ENCODE data around the gene OSBPL3. TPM values are rescaled to one million over a fixed set of nuclear protein-coding genes. Genes with fewer than 3 reads are reported as not detected.
"Not testable (repeated sequence)": the region's sequence is repeated elsewhere in the genome, so short reads cannot be mapped to it uniquely, and the experiment has no call there.

The OSBPL3 gene
- total and polyA plus RNA-seq, 2 donors: 9.1 to 23.3 TPM

DNA sequence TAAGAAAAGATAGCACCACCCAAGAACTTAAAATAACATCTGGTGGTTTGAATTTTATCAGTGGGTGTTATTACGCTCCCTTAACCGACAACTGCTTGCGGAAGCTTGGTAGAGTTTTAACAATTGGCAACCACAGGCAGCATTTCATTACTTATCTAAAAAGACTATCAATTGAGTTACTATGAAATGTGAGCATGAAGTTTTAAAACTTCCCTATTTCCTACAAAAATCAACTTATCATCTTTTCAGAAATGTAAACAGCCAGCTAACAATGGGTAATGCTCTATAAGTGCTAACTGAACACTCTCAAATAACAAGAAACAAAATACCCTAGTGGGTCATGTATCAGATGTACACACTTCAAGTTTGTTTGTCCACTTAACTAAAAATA lies 68.8 kb downstream of the OSBPL3 start:
- peak in 7 of 9 donors; percentile 45 to 84 (median 57) for DNase-seq (ENCODE audit: low read depth in 6 of 9, low spot score in 9 of 9)
- no peaks in the 10 kb centered on the region for H3K27me3 ChIP-seq (ENCODE audit: control insufficient read depth in 2 of 2, insufficient read depth in 1 of 2, low read length in 1 of 2)
- H3K4me1 ChIP-seq (ENCODE audit: control insufficient read depth in 2 of 2, insufficient read depth in 2 of 2, low read length in 2 of 2): peaks cover 55 to 56% of the 10 kb centered on the region in 2 donors
- H3K27ac ChIP-seq (ENCODE audit: low read depth in 1 of 2, low read length in 1 of 2): peak overlapping the region in 1 of 2 donors; percentile 84
- no peaks in the 10 kb centered on the region for H3K9me3 ChIP-seq (ENCODE audit: control insufficient read depth in 2 of 2, insufficient read depth in 1 of 2, low read length in 1 of 2)
- no peaks in the 10 kb centered on the region for H3K36me3 ChIP-seq (ENCODE audit: control insufficient read depth in 2 of 2, insufficient read depth in 2 of 2, low read length in 1 of 2)
- 3% methylated on average over 3 of the region's 3 CpGs for WGBS
- H3K4me3 ChIP-seq (ENCODE audit: low read length in 2 of 2): no peak overlapping the region

DNA sequence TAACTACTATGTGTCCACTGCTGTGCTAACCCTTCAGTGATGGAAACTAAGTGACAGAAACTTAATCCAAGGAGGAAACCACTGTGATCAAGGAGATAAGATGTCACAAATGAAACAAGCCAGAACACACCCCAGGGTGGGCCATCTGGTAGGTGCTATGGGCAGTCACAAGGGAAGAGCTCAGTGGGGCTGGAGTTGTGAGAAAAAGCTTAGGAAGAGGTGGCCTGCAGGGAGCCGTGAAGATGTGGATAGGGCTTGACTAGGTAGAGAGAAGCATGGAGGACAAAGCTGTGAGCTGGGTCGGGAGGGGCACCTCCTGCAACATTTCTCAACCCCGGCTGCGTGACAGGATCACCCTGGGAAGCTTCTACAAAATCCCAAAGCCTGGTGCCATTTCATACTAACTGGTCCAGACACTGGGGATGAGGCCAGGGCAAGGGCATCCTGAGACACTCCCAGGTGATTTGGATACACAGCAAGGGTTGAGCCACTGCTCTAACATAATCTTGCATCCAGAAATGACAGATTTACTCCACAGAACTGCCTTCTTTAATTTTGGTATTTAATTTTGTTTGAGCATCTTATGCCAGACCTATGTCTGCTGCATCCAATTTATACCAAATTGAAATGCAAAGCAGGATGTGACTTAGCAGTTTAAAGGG lies 69.3 kb downstream of the OSBPL3 start:
- H3K36me3 ChIP-seq (ENCODE audit: control insufficient read depth in 2 of 2, insufficient read depth in 2 of 2, low read length in 1 of 2): no peaks in the 10 kb centered on the region

GRCh38 chr7:24908727-24909126 lies 71.3 kb downstream of the OSBPL3 start:
- peak in 1 of 9 donors; percentile 44 for DNase-seq (ENCODE audit: low read depth in 6 of 9, low spot score in 9 of 9)
- WGBS: 77% methylated on average over 4 of the region's 4 CpGs
- H3K4me1 ChIP-seq (ENCODE audit: control insufficient read depth in 2 of 2, insufficient read depth in 2 of 2, low read length in 2 of 2): peaks cover 43 to 50% of the 10 kb centered on the region in 2 donors
- no peaks in the 10 kb centered on the region for H3K9me3 ChIP-seq (ENCODE audit: control insufficient read depth in 2 of 2, insufficient read depth in 1 of 2, low read length in 1 of 2)
- no peak overlapping the region for H3K4me3 ChIP-seq (ENCODE audit: low read length in 2 of 2)
- H3K36me3 ChIP-seq (ENCODE audit: control insufficient read depth in 2 of 2, insufficient read depth in 2 of 2, low read length in 1 of 2): no peaks in the 10 kb centered on the region
- H3K27ac ChIP-seq (ENCODE audit: low read depth in 1 of 2, low read length in 1 of 2): no peak overlapping the region
- H3K27me3 ChIP-seq (ENCODE audit: control insufficient read depth in 2 of 2, insufficient read depth in 1 of 2, low read length in 1 of 2): no peaks in the 10 kb centered on the region

More for the DNA sequence above, 69.3 kb downstream of the OSBPL3 start:
- Histone ChIP-seq H3K27ac (ENCODE audit: low read depth in 1 of 2, low read length in 1 of 2) (peak overlapping the region; percentile 58 to 84), H3K4me1 (ENCODE audit: control insufficient read depth in 2 of 2, insufficient read depth in 2 of 2, low read length in 2 of 2) (peaks cover 55 to 56% of the 10 kb centered on the region in 2 donors), H3K27me3 (ENCODE audit: control insufficient read depth in 2 of 2, insufficient read depth in 1 of 2, low read length in 1 of 2) (no peaks in the 10 kb centered on the region), H3K9me3 (ENCODE audit: control insufficient read depth in 2 of 2, insufficient read depth in 1 of 2, low read length in 1 of 2) (no peaks in the 10 kb centered on the region), H3K4me3 (ENCODE audit: low read length in 2 of 2) (no peak overlapping the region)
- peak in 1 of 9 donors; percentile 33 for DNase-seq (ENCODE audit: low read depth in 6 of 9, low spot score in 9 of 9)
- WGBS: 68% methylated on average over 4 of the region's 4 CpGs

DNA sequence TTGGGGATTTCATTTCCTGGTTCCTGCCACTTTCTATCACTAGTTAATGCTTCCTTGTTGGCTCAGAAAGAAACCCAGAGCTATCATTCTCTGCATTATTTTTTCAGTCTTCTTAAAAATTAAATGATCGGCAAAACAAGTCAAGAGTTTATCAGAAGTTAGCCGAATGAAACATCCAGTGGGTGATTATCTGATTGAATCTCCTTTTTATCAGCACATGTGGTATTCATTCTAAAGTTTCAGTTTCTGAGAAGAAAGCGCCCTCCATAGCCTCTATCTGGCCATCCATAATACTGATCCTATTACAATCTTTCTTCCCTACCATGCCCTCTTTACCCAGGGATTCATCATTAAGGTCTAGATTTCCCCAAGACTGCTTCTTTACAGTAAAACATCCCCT lies 71.8 kb downstream of the OSBPL3 start:
- Histone ChIP-seq H3K4me3 (ENCODE audit: low read length in 2 of 2) (no peak overlapping the region), H3K27ac (ENCODE audit: low read depth in 1 of 2, low read length in 1 of 2) (no peak overlapping the region), H3K9me3 (ENCODE audit: control insufficient read depth in 2 of 2, insufficient read depth in 1 of 2, low read length in 1 of 2) (no peaks in the 10 kb centered on the region), H3K4me1 (ENCODE audit: control insufficient read depth in 2 of 2, insufficient read depth in 2 of 2, low read length in 2 of 2) (peaks cover 37 to 47% of the 10 kb centered on the region in 2 donors), H3K27me3 (ENCODE audit: control insufficient read depth in 2 of 2, insufficient read depth in 1 of 2, low read length in 1 of 2) (no peaks in the 10 kb centered on the region), H3K36me3 (ENCODE audit: control insufficient read depth in 2 of 2, insufficient read depth in 2 of 2, low read length in 1 of 2) (no peaks in the 10 kb centered on the region)
- 80% methylated on average over 3 of the region's 3 CpGs for WGBS
- DNase-seq (ENCODE audit: low read depth in 6 of 9, low spot score in 9 of 9): no peak

DNA sequence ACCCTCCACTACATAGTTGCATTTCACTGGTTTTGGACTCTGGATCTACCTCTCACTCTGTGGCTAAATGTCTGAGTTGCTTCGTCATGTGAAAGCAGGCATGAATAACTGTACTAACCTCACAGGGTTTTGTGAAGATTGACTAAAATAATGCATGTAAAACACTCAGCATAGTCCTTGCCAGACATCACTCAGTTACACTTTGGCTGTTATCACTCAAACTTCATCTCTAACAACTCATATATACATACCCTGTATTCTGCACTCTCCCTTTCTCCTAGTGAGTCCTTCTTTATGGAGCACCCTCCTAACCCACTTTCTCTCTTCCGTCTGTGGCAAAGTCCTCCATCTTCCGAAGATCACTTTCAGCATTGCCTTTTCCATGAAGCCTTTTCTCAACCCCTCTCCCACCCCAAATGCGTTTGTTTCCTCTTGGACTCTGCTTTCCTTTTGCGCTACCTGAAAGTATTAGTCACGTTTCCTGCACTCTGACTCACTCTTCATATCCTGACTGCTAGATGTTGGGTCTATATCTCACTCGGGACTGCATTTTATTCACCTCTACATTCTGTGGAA lies 72.6 kb downstream of the OSBPL3 start:
- H3K27ac ChIP-seq (ENCODE audit: low read depth in 1 of 2, low read length in 1 of 2): peak overlapping the region in 1 of 2 donors; percentile 38
- DNase-seq (ENCODE audit: low read depth in 6 of 9, low spot score in 9 of 9): peak in 1 of 9 donors; percentile 35

DNA sequence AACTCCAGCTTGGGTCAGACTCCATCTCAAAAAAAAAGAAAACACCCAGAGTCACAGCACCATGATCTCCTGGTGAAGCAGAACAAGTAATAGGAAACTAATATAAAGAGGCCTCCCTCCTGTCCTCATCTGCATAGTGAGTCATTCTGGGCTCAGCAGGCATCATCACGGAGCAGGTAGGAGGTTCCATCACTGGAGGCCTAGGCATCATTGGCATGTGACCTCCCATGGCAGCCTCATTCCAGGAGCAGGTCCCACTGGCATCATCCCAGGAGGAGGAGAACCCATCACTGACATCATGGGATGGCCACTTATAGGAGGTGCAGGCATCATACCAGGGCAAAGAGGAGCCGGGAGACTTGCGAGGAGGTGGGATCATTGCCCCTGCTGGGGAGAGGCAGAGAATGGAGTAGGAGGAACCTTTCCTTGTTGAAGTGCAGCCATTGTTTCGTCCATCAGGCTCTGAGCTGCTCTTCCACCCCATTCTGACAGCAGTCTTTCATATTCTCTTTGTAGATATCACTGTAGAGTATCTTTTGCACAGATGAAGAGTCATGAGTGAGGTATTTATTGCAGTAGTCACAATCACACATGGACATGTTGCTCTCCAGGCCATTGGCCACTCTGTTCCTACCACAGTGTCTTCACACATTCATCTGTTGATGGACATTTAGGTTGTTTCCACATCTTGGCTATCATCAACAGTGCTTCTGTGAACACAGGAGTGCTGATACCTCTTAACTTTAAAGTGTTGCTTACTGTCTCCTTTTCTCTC lies 73.8 kb downstream of the OSBPL3 start:
- no peak overlapping the region for H3K27ac ChIP-seq (ENCODE audit: low read depth in 1 of 2, low read length in 1 of 2)
- 95% methylated on average over 4 of the region's 4 CpGs for WGBS
- no peaks in the 10 kb centered on the region for H3K36me3 ChIP-seq (ENCODE audit: control insufficient read depth in 2 of 2, insufficient read depth in 2 of 2, low read length in 1 of 2)
- H3K9me3 ChIP-seq (ENCODE audit: control insufficient read depth in 2 of 2, insufficient read depth in 1 of 2, low read length in 1 of 2): no peaks in the 10 kb centered on the region
- H3K4me3 ChIP-seq (ENCODE audit: low read length in 2 of 2): no peak overlapping the region
- no peak for DNase-seq (ENCODE audit: low read depth in 6 of 9, low spot score in 9 of 9)
- no peaks in the 10 kb centered on the region for H3K27me3 ChIP-seq (ENCODE audit: control insufficient read depth in 2 of 2, insufficient read depth in 1 of 2, low read length in 1 of 2)
- H3K4me1 ChIP-seq (ENCODE audit: control insufficient read depth in 2 of 2, insufficient read depth in 2 of 2, low read length in 2 of 2): peaks cover 28 to 39% of the 10 kb centered on the region in 2 donors

More for the DNA sequence above, 72.6 kb downstream of the OSBPL3 start:
- H3K27me3 ChIP-seq (ENCODE audit: control insufficient read depth in 2 of 2, insufficient read depth in 1 of 2, low read length in 1 of 2): no peaks in the 10 kb centered on the region
- 72% methylated on average over 7 of the region's 7 CpGs for WGBS
- peaks cover 30 to 42% of the 10 kb centered on the region in 2 donors for H3K4me1 ChIP-seq (ENCODE audit: control insufficient read depth in 2 of 2, insufficient read depth in 2 of 2, low read length in 2 of 2)
- H3K9me3 ChIP-seq (ENCODE audit: control insufficient read depth in 2 of 2, insufficient read depth in 1 of 2, low read length in 1 of 2): no peaks in the 10 kb centered on the region
- no peak overlapping the region for H3K4me3 ChIP-seq (ENCODE audit: low read length in 2 of 2)
- no peaks in the 10 kb centered on the region for H3K36me3 ChIP-seq (ENCODE audit: control insufficient read depth in 2 of 2, insufficient read depth in 2 of 2, low read length in 1 of 2)

- not testable (repeated sequence) for H3K27me3 ChIP-seq (ENCODE audit: control insufficient read depth in 2 of 2, insufficient read depth in 1 of 2, low read length in 1 of 2); H3K36me3 ChIP-seq (ENCODE audit: control insufficient read depth in 2 of 2, insufficient read depth in 2 of 2, low read length in 1 of 2); H3K9me3 ChIP-seq (ENCODE audit: control insufficient read depth in 2 of 2, insufficient read depth in 1 of 2, low read length in 1 of 2); DNase-seq (ENCODE audit: low read depth in 6 of 9, low spot score in 9 of 9); H3K4me3 ChIP-seq (ENCODE audit: low read length in 2 of 2); H3K27ac ChIP-seq (ENCODE audit: low read depth in 1 of 2, low read length in 1 of 2)
- WGBS: 97% methylated on average over 4 of the region's 4 CpGs
- peaks cover 8 to 17% of the 10 kb centered on the region in 2 donors for H3K4me1 ChIP-seq (ENCODE audit: control insufficient read depth in 2 of 2, insufficient read depth in 2 of 2, low read length in 2 of 2)
These were observed 76.0 kb downstream of the OSBPL3 start for GRCh38 chr7:24903992-24904391.

- H3K27ac ChIP-seq (ENCODE audit: low read depth in 1 of 2, low read length in 1 of 2): no peak overlapping the region
- H3K4me3 ChIP-seq (ENCODE audit: low read length in 2 of 2): no peak overlapping the region
- WGBS: 97% methylated on average over 3 of the region's 3 CpGs
- no peaks in the 10 kb centered on the region for H3K27me3 ChIP-seq (ENCODE audit: control insufficient read depth in 2 of 2, insufficient read depth in 1 of 2, low read length in 1 of 2)
- no peaks in the 10 kb centered on the region for H3K9me3 ChIP-seq (ENCODE audit: control insufficient read depth in 2 of 2, insufficient read depth in 1 of 2, low read length in 1 of 2)
- H3K4me1 ChIP-seq (ENCODE audit: control insufficient read depth in 2 of 2, insufficient read depth in 2 of 2, low read length in 2 of 2): peaks cover 4 to 14% of the 10 kb centered on the region in 2 donors
- no peak for DNase-seq (ENCODE audit: low read depth in 6 of 9, low spot score in 9 of 9)
- no peaks in the 10 kb centered on the region for H3K36me3 ChIP-seq (ENCODE audit: control insufficient read depth in 2 of 2, insufficient read depth in 2 of 2, low read length in 1 of 2)
These were observed 76.4 kb downstream of the OSBPL3 start for GRCh38 chr7:24903559-24903958.

DNA sequence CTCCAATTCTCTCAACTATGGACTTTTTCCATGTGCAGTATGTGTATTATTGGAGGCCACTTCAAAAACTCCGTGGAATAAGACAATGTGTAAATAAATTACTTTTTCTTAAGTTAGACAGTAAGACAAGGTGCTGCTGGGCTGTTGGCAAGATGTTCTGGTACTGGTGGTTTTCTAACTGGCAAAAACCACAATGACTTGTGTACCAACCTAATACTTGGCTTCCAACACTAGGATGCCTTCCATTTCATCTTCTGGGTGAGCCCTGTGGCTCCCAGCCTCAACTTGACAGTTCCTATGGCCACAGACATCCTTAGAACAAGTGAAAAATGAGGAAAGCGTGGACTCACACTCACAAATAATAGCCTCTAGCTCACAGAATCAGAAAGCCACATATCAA lies 77.0 kb downstream of the OSBPL3 start:
- H3K36me3 ChIP-seq (ENCODE audit: control insufficient read depth in 2 of 2, insufficient read depth in 2 of 2, low read length in 1 of 2): no peaks in the 10 kb centered on the region
- H3K27me3 ChIP-seq (ENCODE audit: control insufficient read depth in 2 of 2, insufficient read depth in 1 of 2, low read length in 1 of 2): no peaks in the 10 kb centered on the region
- H3K27ac ChIP-seq (ENCODE audit: low read depth in 1 of 2, low read length in 1 of 2): no peak overlapping the region
- H3K4me3 ChIP-seq (ENCODE audit: low read length in 2 of 2): no peak overlapping the region
- no peak for DNase-seq (ENCODE audit: low read depth in 6 of 9, low spot score in 9 of 9)
- WGBS: 64% methylated on average over 2 of the region's 2 CpGs
- H3K9me3 ChIP-seq (ENCODE audit: control insufficient read depth in 2 of 2, insufficient read depth in 1 of 2, low read length in 1 of 2): no peaks in the 10 kb centered on the region
- peaks cover 0 to 11% of the 10 kb centered on the region in 2 donors for H3K4me1 ChIP-seq (ENCODE audit: control insufficient read depth in 2 of 2, insufficient read depth in 2 of 2, low read length in 2 of 2)

Data from thymus (tissue), 11 donors.